Smooth muscle cell (in vitro differentiated cells): ENCODE measurements around the gene NOS3. TPM values are rescaled to one million over a fixed set of nuclear protein-coding genes. Genes with fewer than 3 reads are reported as not detected.
A peak's percentile ranks its signal among the peaks of the same experiment; 100 is the strongest.
"Not testable (repeated sequence)": the region's sequence is repeated elsewhere in the genome, so short reads cannot be mapped to it uniquely, and the experiment has no call there.

Source experiments
- DNase-seq: peaks from one replicate; lab custom pipeline; 2025; ENCODE audit not compliant: unreplicated experiment; lab: John Stamatoyannopoulos, UW
- H2AFZ ChIP-seq: fragments of 200-600 bp; sonication (generic); 2 replicates; pipeline ENCODE4 v1.6.0; 2016; ENCODE audit warnings: antibody characterized with exemption, low read depth, mild to moderate bottlenecking
- H3F3A ChIP-seq: fragments of 200-600 bp; sonication (generic); 2 replicates; pipeline ENCODE4 v1.6.0; 2017; ENCODE audit warnings: antibody characterized with exemption, low read depth
- H3K27ac ChIP-seq: fragments of 200-600 bp; sonication (generic); 2 replicates; pipeline ENCODE4 v1.5.1; 2016; ENCODE audit warnings: low read depth, mild to moderate bottlenecking
- H3K27me3 ChIP-seq: fragments of 200-600 bp; sonication (generic); 2 replicates; pipeline ENCODE4 v1.6.1; 2016; ENCODE audit warnings: low read depth, mild to moderate bottlenecking
- H3K36me3 ChIP-seq: fragments of 200-600 bp; sonication (generic); 2 replicates; pipeline ENCODE4 v1.5.1; 2016; ENCODE audit warnings: low read depth
- H3K4me1 ChIP-seq: fragments of 200-600 bp; sonication (generic); 2 replicates; pipeline ENCODE4 v1.5.1; 2016; ENCODE audit warnings: low read depth
- H3K4me2 ChIP-seq: fragments of 200-600 bp; sonication (generic); 2 replicates; pipeline ENCODE4 v1.6.0; 2016; ENCODE audit warnings: mild to moderate bottlenecking
- H3K4me3 ChIP-seq: fragments of 200-600 bp; sonication (generic); 2 replicates; pipeline ENCODE4 v1.5.1; 2016; ENCODE audit warnings: mild to moderate bottlenecking
- H3K79me2 ChIP-seq: fragments of 200-600 bp; sonication (generic); 2 replicates; pipeline ENCODE4 v1.6.0; 2016; ENCODE audit warnings: low read depth, mild to moderate bottlenecking
- H3K9ac ChIP-seq: fragments of 200-600 bp; sonication (generic); 2 replicates; pipeline ENCODE4 v1.6.0; 2016; ENCODE audit warnings: low read depth
- H3K9me3 ChIP-seq: fragments of 200-600 bp; sonication (generic); replicated peaks from 2 replicates; pipeline ENCODE4 v1.5.1; 2016; ENCODE audit warnings: low read depth
- H4K20me1 ChIP-seq: fragments of 200-600 bp; sonication (generic); 2 replicates; pipeline ENCODE4 v1.6.0; 2016; ENCODE audit warnings: low read depth
- WGBS: methylation state at CpG from one replicate; pipeline ENCODE4 v1.1.7; 2016; ENCODE audit warnings: low lambda C conversion rate; 5-methylcytosine and 5-hydroxymethylcytosine counted together
- polyA plus RNA-seq: library from polyadenylated mRNA; unstranded; fragments of >200 nt; fragmentation: Nextera tagmentation; extraction: Ambion mirVana; gene quantifications from 2 replicates; pipeline ENCODE4 v1.2.1, GENCODE V29; 2016
- total RNA-seq: library from RNA; depleted of rRNA; stranded (reverse); fragments of >200 nt; gene quantifications from 2 replicates; pipeline ENCODE4 v1.2.3, GENCODE V29; 2014
- TF ChIP-seq, protein P1 (sequence below): fragments of 200-600 bp; sonication (generic); IDR thresholded peaks from 2 replicates; pipeline ENCODE4 v1.5.1; 2017; ENCODE audit warnings: borderline replicate concordance, mild to moderate bottlenecking, antibody characterized with exemption; ENCODE audit not compliant: insufficient read depth, poor library complexity, severe bottlenecking

NOS3 gene
- total and polyA plus RNA-seq, 2 experiments from 2014 or later, result 3.4 to 11.7 TPM

DNA sequence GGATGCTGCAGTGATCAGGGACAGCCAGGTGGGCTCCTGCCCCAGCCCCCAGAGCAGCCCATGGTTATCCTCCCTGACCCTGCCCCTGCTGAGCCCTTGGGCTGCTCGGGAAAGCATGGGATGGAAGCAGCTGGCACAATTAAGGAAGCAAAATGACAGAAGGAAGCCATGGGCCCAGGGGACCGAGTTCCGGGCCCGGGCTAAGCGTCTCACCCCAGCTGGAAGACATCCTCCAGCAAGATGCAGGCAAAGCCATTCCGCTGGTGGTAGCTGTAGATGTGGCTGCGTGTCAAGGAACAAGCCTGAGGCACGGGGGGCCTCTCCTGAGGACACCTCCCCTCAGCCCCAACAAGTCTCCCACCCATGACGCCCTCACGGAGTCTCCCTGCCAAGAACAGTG is 32.4 kb downstream of the NOS3 start:
- Histone ChIP-seq H3K79me2 (no peaks in the 10 kb centered on the region), H3F3A (no peaks in the 10 kb centered on the region), H3K4me1 (peaks cover 34% of the 10 kb centered on the region), H3K9me3 (no peaks in the 10 kb centered on the region), H3K4me3 (no peak overlapping the region), H3K27ac (no peak overlapping the region), H3K27me3 (no peaks in the 10 kb centered on the region), H3K36me3 (no peaks in the 10 kb centered on the region), H3K4me2 (no peak overlapping the region), H3K9ac (no peak overlapping the region), H4K20me1 (no peaks in the 10 kb centered on the region), H2AFZ (no peak overlapping the region)
- no peak for DNase-seq
- TF ChIP-seq, protein P1, sequence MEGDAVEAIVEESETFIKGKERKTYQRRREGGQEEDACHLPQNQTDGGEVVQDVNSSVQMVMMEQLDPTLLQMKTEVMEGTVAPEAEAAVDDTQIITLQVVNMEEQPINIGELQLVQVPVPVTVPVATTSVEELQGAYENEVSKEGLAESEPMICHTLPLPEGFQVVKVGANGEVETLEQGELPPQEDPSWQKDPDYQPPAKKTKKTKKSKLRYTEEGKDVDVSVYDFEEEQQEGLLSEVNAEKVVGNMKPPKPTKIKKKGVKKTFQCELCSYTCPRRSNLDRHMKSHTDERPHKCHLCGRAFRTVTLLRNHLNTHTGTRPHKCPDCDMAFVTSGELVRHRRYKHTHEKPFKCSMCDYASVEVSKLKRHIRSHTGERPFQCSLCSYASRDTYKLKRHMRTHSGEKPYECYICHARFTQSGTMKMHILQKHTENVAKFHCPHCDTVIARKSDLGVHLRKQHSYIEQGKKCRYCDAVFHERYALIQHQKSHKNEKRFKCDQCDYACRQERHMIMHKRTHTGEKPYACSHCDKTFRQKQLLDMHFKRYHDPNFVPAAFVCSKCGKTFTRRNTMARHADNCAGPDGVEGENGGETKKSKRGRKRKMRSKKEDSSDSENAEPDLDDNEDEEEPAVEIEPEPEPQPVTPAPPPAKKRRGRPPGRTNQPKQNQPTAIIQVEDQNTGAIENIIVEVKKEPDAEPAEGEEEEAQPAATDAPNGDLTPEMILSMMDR, result no peak
- WGBS, result 95% methylated on average over 8 of the region's 10 CpGs

DNA sequence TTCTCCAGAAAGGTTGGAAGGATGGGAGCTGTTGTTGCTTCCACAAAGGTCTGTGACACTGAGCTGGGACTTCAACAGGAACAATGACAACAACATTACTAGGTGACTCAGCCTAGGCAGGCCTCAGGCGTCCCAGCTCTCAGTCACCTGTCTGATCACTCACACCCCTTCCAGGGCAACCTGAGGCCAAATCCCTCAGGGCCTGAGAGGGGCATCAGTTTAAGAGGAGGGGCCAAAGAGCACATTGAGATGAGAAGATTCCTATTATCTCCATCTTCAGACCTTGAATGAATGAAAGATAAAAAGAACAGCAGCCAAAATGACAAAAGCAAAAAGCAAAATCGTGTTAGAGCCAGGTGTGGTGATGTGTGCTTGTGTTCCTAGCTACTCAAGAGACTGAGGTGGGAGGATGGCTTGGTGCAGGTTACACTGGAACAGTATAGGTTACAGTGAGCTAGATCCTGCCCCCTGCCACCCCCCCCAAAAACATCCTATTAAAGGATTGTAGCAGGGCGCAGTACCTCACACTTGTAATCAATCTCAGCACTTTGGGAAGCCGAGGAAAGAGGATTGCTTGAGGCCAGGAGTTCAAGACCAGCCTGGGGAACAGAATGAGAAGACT is 33.7 kb downstream of the NOS3 start, which contains the start of gene ATG9B:
ATG9B (minus strand) TSS at position 60 of the 622 bp plus-strand sequence. CDS start 71 bp downstream, outside the sequence.
- H4K20me1 ChIP-seq, result no peaks in the 10 kb centered on the region
- WGBS, result 79% methylated on average over 4 of the region's 4 CpGs
- H3K4me2 ChIP-seq, result no peak within 1 kb of the TSS
- no peak within 1 kb of the TSS for H3K9ac ChIP-seq
- H3K4me1 ChIP-seq, result peaks cover 33% of the 10 kb centered on the region
- H3K27me3 ChIP-seq, result no peaks in the 10 kb centered on the region
- H2AFZ ChIP-seq, result no peak within 1 kb of the TSS
- peaks cover 4% of the 10 kb centered on the region for H3K79me2 ChIP-seq
- TF ChIP-seq, protein P1, result no peak
- H3F3A ChIP-seq, result no peaks in the 10 kb centered on the region
- H3K9me3 ChIP-seq, result no peaks in the 10 kb centered on the region
- no peak within 1 kb of the TSS for H3K4me3 ChIP-seq
- no peak for DNase-seq
- H3K36me3 ChIP-seq, result no peaks in the 10 kb centered on the region
- peak within 1 kb of the TSS; percentile 86 for H3K27ac ChIP-seq

DNA sequence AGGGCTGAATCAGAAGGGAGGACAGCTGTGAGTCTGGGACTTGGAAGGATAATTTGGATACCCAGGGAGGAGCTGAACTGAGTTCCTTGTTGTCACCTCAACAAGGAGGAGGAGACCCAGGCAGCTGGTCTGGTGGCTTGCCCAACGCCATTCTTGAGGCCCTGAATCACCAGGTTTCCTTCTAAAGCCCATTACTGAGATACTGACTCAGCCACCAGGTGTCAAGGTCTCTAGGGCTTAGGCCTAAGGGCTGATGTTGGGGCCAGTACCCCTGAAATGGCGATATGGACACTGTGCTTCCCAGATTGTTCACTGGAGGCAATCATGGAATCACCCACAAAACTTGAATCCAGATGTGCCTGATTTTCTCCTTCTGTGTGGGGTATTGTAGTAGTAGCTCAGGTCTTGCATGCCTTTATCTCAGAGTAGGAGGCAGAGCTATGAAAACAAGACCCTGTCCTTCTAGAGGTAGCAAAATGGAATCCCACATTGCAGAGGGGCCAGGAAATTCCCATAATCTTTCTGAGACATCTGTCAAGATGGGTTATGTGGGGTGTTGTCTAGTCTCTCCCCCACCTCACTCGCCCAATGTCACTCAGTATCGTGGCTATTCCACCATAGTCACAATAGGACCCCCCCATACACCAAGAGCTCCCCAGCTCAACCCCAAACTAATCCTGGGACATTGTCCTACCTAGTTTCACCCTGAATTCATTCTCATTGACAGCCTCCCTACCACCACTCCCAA is 35.3 kb downstream of the NOS3 start:
- no peaks in the 10 kb centered on the region for H3K36me3 ChIP-seq
- TF ChIP-seq, protein P1, result no peak
- 76% methylated on average over 4 of the region's 4 CpGs for WGBS
- H3K4me2 ChIP-seq, result peak overlapping the region; percentile 17
- DNase-seq, result no peak
- no peaks in the 10 kb centered on the region for H4K20me1 ChIP-seq
- peak overlapping the region; percentile 30 for H2AFZ ChIP-seq
- H3F3A ChIP-seq, result no peaks in the 10 kb centered on the region
- H3K9me3 ChIP-seq, result no peaks in the 10 kb centered on the region
- H3K27me3 ChIP-seq, result no peaks in the 10 kb centered on the region
- no peak overlapping the region for H3K9ac ChIP-seq
- H3K4me1 ChIP-seq, result peaks cover 19% of the 10 kb centered on the region
- H3K4me3 ChIP-seq, result no peak overlapping the region
- H3K79me2 ChIP-seq, result peaks cover 13% of the 10 kb centered on the region
- peak overlapping the region; percentile 86 for H3K27ac ChIP-seq

DNA sequence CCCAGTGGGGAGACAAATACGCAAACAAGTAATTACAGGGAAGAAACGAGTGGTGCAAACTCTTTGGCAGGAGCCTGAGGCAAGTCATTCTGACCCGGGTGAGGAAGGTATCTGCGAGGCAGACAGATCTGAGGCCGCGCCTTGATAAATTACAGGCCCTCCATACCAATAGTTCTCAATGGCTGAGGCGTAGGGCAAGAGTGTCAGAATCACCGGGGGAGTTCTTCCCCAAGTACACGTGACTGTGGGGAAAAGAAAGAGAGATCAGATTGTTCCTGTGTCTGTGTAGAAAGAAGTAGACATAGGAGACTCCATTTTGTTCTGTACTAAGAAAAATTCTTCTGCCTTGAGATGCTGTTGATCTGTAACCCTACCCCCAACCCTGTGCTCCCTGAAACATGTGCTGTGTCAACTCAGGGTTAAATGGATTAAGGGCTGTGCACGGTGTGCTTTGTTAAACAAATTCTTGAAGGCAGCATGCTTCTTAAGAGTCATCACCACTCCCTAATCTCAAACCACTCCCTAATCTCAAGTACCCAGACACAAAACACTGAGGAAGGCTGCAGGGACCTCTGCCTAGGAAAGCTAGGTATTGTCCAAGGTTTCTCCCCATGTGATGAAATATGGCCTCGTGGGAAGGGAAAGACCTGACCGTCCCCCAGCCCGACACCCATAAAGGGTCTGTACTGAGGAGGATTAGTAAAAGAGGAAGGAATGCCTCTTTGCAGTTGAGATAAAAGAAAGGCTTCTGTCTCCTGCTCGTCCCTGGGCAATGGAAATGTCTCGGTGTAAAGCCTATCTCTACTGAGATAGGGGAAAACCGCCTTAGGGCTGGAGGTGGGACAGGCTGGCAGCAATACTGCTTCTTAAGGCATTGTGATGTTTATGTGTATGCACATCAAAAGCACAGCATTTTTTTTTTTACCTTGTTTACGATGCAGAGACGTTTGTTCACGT is 36.2 kb downstream of the NOS3 start:
- H3K4me2 ChIP-seq, result peak overlapping the region; percentile 82
- H3K27ac ChIP-seq, result peak overlapping the region; percentile 86
- peaks cover 19% of the 10 kb centered on the region for H3K4me1 ChIP-seq
- not testable (repeated sequence) for H4K20me1 ChIP-seq, H3K36me3 ChIP-seq, DNase-seq, H3F3A ChIP-seq, H3K27me3 ChIP-seq, H3K9me3 ChIP-seq
- peak overlapping the region; percentile 61 for H3K4me3 ChIP-seq
- peak overlapping the region; percentile 69 for H3K9ac ChIP-seq
- WGBS, result 15% methylated on average over 19 of the region's 19 CpGs
- peak overlapping the region; percentile 30 for H2AFZ ChIP-seq
- peaks cover 17% of the 10 kb centered on the region for H3K79me2 ChIP-seq

DNA sequence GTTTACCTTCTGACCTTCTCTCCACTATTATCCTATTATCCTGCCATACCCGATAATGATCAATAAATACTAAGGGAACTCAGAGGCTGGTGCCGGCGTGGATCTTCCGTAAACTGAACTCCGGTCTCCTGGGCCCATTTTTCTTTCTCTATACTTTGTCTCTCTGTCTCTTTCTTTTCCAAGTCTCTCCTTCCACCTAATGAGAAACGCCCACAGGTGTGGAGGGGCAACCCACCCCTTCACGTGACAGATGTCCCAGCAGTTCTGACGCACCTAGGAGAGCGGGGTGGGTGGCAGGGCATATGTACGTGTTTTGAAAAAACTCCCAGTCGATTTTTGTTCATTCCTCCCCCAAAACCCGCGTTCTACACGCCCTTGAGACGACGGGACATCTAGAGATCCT is 36.9 kb downstream of the NOS3 start:
- not testable (repeated sequence) for H3K27me3 ChIP-seq, H3F3A ChIP-seq, DNase-seq, H3K9me3 ChIP-seq, H3K36me3 ChIP-seq, H4K20me1 ChIP-seq
- peak overlapping the region; percentile 24 for H2AFZ ChIP-seq
- peak overlapping the region; percentile 86 for H3K27ac ChIP-seq
- H3K4me1 ChIP-seq, result peaks cover 19% of the 10 kb centered on the region
- peak overlapping the region; percentile 61 for H3K4me3 ChIP-seq
- peak overlapping the region; percentile 69 for H3K9ac ChIP-seq
- WGBS, result 2% methylated on average over 16 of the region's 16 CpGs
- peaks cover 22% of the 10 kb centered on the region for H3K79me2 ChIP-seq
- peak overlapping the region; percentile 82 for H3K4me2 ChIP-seq
